ENCODE measurements around the gene CBLN3. TPM values are rescaled to one million over a fixed set of nuclear protein-coding genes. Genes with fewer than 3 reads are reported as not detected.
A peak's percentile ranks its signal among the peaks of the same experiment; 100 is the strongest.

Gene CBLN3
- total and polyA plus RNA-seq, 7 donors, result 0.38 to 1.5 (median 0.70) TPM

DNA sequence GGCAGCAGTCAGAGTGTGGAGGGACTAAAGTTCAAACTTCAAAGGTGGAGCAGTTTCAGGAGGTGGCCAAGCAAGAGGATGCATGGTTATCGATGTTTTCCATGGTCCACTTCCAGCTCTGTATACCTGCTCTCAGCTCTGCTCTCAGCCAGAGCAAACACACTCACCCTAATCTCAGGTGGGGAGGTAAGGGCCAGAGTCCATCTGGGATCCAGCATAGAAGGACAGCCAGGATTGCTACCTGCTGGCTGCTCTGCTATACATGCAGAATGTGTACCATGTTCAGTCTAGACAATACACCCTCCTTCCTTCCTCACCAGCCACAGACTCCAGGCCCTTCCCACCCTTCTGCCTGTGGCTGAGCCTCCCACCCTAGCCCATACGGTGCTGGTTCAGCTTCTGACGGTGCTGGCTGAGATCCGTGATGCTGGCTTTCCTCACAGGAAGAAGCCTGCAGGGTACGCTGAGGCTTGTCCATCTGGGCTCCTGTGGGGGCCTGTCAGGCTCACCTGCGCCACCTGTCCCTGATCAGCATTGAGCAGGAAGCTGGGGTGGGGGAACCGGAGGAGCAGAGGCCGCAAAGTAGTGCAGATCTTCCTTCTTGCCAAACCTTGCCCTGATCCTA is 2.4 kb downstream of the CBLN3 start:
- Histone ChIP-seq H3K27me3 (ENCODE audit: insufficient read depth in 3 of 3, low read length in 2 of 3) (no peaks in the 10 kb centered on the region), H3K4me1 (peaks cover 13% of the 10 kb centered on the region), H3K36me3 (ENCODE audit: insufficient read depth in 1 of 2, low read depth in 1 of 2) (peaks cover 0 to 10% of the 10 kb centered on the region in 2 donors), H3K9me3 (no peaks in the 10 kb centered on the region), H3K4me3 (no peak overlapping the region), H3K27ac (no peak overlapping the region)
- intact Hi-C loops (cut with DNase I), result loop anchor here in 1 of 2 donors (1.0 kb wide), 1 partner anchor 18 kb away; no protein-coding TSS in a partner anchor
- ATAC-seq, result no peak
- TF ChIP-seq, protein P1, sequence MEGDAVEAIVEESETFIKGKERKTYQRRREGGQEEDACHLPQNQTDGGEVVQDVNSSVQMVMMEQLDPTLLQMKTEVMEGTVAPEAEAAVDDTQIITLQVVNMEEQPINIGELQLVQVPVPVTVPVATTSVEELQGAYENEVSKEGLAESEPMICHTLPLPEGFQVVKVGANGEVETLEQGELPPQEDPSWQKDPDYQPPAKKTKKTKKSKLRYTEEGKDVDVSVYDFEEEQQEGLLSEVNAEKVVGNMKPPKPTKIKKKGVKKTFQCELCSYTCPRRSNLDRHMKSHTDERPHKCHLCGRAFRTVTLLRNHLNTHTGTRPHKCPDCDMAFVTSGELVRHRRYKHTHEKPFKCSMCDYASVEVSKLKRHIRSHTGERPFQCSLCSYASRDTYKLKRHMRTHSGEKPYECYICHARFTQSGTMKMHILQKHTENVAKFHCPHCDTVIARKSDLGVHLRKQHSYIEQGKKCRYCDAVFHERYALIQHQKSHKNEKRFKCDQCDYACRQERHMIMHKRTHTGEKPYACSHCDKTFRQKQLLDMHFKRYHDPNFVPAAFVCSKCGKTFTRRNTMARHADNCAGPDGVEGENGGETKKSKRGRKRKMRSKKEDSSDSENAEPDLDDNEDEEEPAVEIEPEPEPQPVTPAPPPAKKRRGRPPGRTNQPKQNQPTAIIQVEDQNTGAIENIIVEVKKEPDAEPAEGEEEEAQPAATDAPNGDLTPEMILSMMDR (IDR thresholded peaks at IDR 0.05), result no peak
- WGBS, 3 donors, result 77 to 82% (median 81%) methylated on average over 8 of the region's 8 CpGs
- DNase-seq, result no peak

DNA sequence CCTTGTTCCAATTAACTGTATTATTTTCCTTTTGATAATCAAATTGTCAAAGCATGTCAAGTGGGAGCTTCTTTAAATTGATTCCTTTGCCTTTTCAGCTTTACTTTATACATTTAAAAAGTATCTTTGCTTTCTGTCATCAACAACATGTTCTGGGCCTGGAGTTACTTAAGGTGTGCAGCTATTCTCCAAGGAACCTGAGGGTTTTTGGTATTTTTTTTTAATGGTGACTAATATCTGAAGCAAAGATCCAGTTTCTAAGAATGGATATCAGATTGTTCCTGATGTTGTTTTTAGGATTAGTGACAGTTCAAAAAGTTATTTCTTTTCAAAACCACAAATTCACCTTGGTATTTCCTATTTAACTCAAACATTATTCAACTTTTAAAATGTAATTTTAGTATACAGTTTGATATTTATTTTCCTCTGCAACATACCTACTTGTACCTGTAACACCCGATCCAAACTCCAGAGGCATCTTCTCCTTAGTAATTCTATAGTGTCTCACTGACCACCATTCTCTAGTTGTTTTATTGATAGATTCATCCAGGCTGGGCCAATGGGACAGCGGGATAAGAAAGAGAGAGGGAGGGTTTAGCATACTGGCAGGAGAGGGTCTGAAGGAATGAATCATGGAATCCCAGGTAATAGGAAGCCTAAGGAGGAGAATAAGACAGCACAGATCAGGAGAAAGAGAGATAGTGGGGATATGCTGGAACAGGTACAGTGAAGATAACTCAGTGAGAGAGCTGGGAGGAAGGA is 3.1 kb downstream of the CBLN3 start:
- no peak overlapping the region for H3K4me3 ChIP-seq
- no peaks in the 10 kb centered on the region for H3K27me3 ChIP-seq (ENCODE audit: insufficient read depth in 3 of 3, low read length in 2 of 3)
- H3K27ac ChIP-seq, result no peak overlapping the region
- intact Hi-C loops (cut with DNase I), result no loop called here
- H3K9me3 ChIP-seq, result no peaks in the 10 kb centered on the region
- DNase-seq (no peak), ATAC-seq (no peak)
- peaks cover 6% of the 10 kb centered on the region for H3K4me1 ChIP-seq
- H3K36me3 ChIP-seq (ENCODE audit: insufficient read depth in 1 of 2, low read depth in 1 of 2), result peaks cover 0 to 3% of the 10 kb centered on the region in 2 donors
- WGBS, 3 donors, result 77 to 88% (median 82%) methylated on average over 2 of the region's 2 CpGs
- TF ChIP-seq, protein P1 (IDR thresholded peaks at IDR 0.05), result no peak

DNA sequence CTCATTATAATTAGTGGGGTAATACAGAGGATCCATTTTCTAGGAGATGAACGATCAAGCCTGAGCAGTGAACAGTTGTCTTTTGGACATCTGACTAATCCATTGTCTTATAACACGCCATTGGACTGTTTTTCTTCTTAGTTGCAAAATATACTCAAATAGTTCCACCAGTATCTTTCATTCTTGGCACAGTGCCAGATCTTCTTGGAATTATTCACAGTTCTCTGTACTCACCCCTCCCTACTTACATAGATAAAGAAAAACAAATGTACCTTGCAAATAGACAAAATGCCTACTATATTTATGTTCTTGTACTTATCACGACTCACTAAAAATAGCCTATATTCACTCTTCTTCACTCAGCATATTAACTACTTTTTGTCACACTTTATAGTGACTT is 3.8 kb downstream of the CBLN3 start:
- Histone ChIP-seq H3K27ac (peak overlapping the region; percentile 11), H3K9me3 (no peaks in the 10 kb centered on the region), H3K36me3 (ENCODE audit: insufficient read depth in 1 of 2, low read depth in 1 of 2) (no peaks in the 10 kb centered on the region), H3K4me3 (no peak overlapping the region), H3K4me1 (peaks cover under 1% of the 10 kb centered on the region), H3K27me3 (ENCODE audit: insufficient read depth in 3 of 3, low read length in 2 of 3) (no peaks in the 10 kb centered on the region)
- 36 to 43% (median 38%) methylated on average over 3 of the region's 3 CpGs for WGBS, 3 donors
- intact Hi-C loops (cut with DNase I), result no loop called here
- TF ChIP-seq, protein P1 (IDR thresholded peaks at IDR 0.05), result no peak
- no peak for ATAC-seq
- DNase-seq, result no peak

DNA sequence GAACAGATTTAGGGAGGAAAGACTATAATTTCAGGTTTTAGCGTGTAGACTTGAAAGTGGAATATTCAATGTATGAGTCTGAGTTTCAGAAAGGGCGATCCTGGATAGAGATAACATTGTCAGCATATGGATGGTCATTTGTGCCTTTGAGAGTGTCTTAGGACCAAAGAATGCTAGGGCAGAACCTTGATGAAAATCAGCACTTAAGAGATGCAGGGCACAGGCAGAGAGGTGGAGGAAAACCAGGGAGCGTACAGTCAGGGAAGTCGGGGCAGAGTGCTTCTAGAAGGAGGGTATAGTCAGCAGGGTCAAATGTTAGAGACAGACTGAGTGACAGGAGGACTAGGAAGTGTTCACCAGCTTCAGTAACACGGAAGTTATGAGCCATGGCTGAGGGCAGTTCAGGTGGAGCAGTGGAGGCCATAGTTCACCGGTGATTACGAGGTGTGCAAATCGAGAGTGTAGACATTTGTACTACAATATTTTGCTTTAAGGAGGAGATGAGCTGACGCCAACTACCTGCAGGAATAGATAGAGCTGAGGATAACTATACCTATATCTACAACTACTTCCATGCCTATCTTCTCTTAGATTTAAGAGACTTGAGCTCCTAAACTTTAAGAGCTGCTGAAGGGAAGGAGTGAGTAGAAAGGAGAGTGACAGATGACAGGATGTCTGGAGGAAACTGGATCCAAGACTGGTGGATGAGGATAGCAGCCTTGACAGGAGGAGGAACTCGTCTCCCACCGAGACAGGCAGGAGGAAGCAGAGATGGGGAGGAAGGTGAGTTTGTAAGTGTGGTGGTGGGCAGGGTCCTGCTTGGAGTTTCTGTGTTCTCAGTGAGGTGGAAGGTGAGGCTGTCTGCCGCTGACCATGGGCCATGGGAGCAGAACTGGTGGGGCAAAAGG is 6.5 kb downstream of the CBLN3 start:
- ATAC-seq (no peak), DNase-seq (no peak)
- intact Hi-C loops (cut with DNase I), result no loop called here
- TF ChIP-seq, protein P1 (IDR thresholded peaks at IDR 0.05), result no peak
- no peak overlapping the region for H3K4me3 ChIP-seq
- H3K27me3 ChIP-seq (ENCODE audit: insufficient read depth in 3 of 3, low read length in 2 of 3), result peaks cover 0 to 5% (median 0%) of the 10 kb centered on the region in 3 donors
- no peaks in the 10 kb centered on the region for H3K4me1 ChIP-seq
- WGBS, 3 donors, result 71 to 72% (median 72%) methylated on average over 12 of the region's 12 CpGs
- no peaks in the 10 kb centered on the region for H3K36me3 ChIP-seq (ENCODE audit: insufficient read depth in 1 of 2, low read depth in 1 of 2)
- H3K9me3 ChIP-seq, result no peaks in the 10 kb centered on the region
- H3K27ac ChIP-seq, result no peak overlapping the region
